T-helper 17 cell (primary cell): Measurements from ENCODE around the gene CHCHD6. TPM values are rescaled to one million over a fixed set of nuclear protein-coding genes. Genes with fewer than 3 reads are reported as not detected.

ENCODE experiments used
- ATAC-seq: fragments of 150-1000 bp; cut with Tn5 transposase; 2 replicates; pipeline ENCODE4 v1.10.0; 2021; ENCODE audit warnings: mild to moderate bottlenecking, moderate library complexity
- DNase-seq, 3 donors: peaks; one replicate each; pipeline versions ENCODE4 v3.0.0 to v3.0.0-alpha.2; 2020 to 2021
- H3K9me3 ChIP-seq: one replicate; pipeline ENCODE4 v1.7.0; 2013; ENCODE audit warnings: low read length, mild to moderate bottlenecking; ENCODE audit not compliant: control insufficient read depth, poor library complexity, severe bottlenecking
- H3K27ac Mint-ChIP-seq: one replicate; pipeline ENCODE4 v1.8.0; 2022; ENCODE audit warnings: mild to moderate bottlenecking, moderate library complexity, mixed read lengths
- H3K27me3 Mint-ChIP-seq: one replicate; pipeline ENCODE4 v1.8.0; 2022; ENCODE audit warnings: mixed read lengths
- H3K36me3 Mint-ChIP-seq: one replicate; pipeline ENCODE4 v1.8.0; 2022; ENCODE audit warnings: low read depth, mixed read lengths
- H3K4me1 Mint-ChIP-seq: one replicate; pipeline ENCODE4 v1.8.0; 2022; ENCODE audit warnings: mild to moderate bottlenecking, mixed read lengths
- H3K4me3 Mint-ChIP-seq: one replicate; pipeline ENCODE4 v1.8.0; 2022; ENCODE audit warnings: mild to moderate bottlenecking, moderate library complexity, mixed read lengths
- total RNA-seq, 4 donors: library from RNA in 2 of 4; stranded (reverse) in 2 of 4; gene quantifications; one replicate each; pipeline ENCODE4 v1.2.3 and lab custom pipeline; 2022 to 2026

The CHCHD6 gene
- total RNA-seq, 2 donors from 2014 or later, result 10.5 to 14.9 TPM

DNA sequence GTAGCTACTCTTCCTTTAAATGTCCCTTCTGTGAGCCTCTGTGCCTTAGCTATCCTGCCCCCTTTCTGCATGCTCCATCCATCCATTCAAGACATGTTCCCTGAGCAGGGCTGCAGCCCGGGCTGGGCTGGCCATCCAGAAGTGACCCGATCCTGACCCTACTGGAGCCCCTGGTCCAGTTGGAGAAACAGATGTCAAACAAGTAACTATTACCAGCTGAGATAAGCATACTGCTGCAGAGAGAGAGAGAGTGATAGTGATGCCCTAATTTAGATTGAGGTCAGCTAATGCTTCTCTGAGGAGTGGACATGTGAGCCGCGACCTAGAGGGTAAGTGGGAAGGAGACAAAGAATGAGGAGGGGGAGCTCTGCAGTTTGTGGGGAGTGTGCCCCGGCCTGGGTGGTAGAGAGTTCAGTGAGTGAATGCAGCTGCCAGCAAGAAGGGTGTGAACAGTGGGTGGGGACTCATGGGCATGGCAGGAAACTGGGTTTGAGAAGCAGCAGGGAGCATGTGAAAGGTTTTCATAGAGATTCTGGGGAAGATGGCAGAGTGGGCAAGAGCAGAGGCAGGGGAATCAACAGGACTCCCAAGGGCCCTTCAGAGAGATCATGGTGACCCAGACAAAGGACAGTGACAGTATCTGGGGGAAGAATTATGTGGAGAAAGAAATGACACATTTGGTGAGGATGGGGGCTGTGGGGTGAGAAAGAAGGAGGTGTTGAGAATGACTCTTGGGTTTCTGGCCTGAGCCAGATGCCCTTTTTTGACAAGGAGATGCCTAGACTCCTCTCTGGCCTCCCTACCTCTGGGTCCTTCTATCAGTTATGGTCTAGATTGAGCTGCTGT lies 44.9 kb downstream of the CHCHD6 start:
- Mint-ChIP-seq H3K36me3 (peaks cover 4% of the 10 kb centered on the region), H3K4me3 (no peak overlapping the region), H3K4me1 (peaks cover 18% of the 10 kb centered on the region), H3K27me3 (no peaks in the 10 kb centered on the region), H3K27ac (no peak overlapping the region)
- no peak for ATAC-seq
- no peaks in the 10 kb centered on the region for H3K9me3 ChIP-seq
- no peak for DNase-seq

DNA sequence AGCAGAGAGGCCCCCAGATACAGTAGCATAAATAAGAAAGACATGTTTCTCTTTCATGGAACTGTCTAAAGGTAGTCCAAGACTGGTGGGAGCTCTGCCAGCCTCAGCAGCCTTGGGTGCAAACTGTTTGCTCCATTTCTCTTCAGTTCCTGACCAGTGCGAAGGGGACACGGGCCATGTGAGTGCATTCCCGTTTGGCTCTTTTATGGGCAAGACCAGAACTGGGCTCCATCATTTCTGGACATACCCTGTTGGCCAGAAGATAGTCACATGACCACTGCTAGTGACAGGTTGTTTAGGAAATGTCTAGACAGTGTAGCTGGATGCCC lies 45.5 kb downstream of the CHCHD6 start:
- no peak overlapping the region for H3K27ac Mint-ChIP-seq
- DNase-seq (no peak), ATAC-seq (no peak)

DNA sequence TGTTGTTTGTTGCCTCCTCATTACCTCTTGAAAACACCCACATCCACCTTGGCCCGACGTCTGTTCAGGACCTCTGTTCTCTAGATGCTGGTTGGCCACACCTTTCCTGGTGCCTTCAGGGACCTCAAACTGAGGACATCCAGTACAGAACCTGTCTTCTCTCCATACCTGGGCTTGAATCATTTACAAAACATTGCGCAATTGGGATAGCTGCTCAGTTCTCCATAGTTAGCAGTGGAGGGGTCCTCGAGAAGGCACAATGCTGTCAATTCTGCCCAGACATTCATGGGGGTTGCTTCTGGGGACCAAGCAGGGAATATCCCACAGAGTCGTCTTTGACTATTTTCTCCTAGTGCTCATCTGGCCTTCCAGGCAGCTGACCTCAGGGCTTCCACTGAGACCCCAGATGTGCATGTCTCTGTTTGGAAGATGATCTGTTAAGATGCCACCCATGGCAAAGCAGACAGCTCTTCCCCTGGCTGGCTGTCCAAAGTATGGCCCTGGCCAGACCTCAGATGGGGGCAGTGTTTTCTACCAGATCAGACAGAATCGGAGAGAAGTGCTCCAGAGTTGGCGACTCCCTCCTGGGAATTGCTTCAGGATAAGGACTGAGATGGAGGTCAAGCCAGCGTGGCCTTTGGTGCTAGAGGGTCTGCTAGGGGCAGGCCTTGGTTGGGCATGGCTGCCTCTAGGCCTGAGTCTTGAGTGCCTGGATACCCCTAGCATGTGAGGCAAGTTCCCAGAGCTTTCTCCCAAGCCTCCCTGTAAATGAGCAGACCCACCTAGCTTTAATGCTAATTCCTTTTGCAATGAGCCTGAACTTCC lies 46.1 kb downstream of the CHCHD6 start:
- no peaks in the 10 kb centered on the region for H3K27me3 Mint-ChIP-seq
- no peak overlapping the region for H3K4me3 Mint-ChIP-seq
- no peak overlapping the region for H3K27ac Mint-ChIP-seq
- peaks cover 21% of the 10 kb centered on the region for H3K4me1 Mint-ChIP-seq
- H3K9me3 ChIP-seq, result no peaks in the 10 kb centered on the region
- ATAC-seq (no peak), DNase-seq (no peak)
- peaks cover 4% of the 10 kb centered on the region for H3K36me3 Mint-ChIP-seq

More for the DNA sequence above, 45.5 kb downstream of the CHCHD6 start:
- Mint-ChIP-seq H3K4me3 (no peak overlapping the region), H3K4me1 (peaks cover 18% of the 10 kb centered on the region), H3K36me3 (peaks cover 4% of the 10 kb centered on the region), H3K27me3 (no peaks in the 10 kb centered on the region)
- no peaks in the 10 kb centered on the region for H3K9me3 ChIP-seq

DNA sequence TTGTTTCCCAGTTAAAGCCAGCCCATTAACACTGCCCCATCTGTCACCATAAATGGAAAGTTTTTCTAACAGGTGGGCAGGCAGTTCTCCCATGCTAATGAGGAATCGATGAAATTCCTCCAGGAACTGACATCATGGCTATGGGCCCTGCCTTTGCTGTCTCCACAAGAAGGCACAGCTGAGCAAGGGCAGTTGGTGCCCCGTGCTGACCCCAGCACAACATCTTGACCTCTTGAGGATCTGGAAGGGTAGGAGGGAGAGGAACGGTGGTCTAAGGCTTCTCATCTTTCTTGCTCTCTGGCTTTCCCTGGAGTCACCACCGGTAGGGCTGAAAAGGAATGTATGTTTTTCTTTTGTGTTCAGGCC lies 46.7 kb downstream of the CHCHD6 start:
- Mint-ChIP-seq H3K27ac (peak overlapping the region; percentile 56), H3K4me1 (peaks cover 21% of the 10 kb centered on the region), H3K36me3 (peaks cover 4% of the 10 kb centered on the region), H3K4me3 (no peak overlapping the region), H3K27me3 (no peaks in the 10 kb centered on the region)
- H3K9me3 ChIP-seq, result no peaks in the 10 kb centered on the region
- DNase-seq, result no peak
- no peak for ATAC-seq

DNA sequence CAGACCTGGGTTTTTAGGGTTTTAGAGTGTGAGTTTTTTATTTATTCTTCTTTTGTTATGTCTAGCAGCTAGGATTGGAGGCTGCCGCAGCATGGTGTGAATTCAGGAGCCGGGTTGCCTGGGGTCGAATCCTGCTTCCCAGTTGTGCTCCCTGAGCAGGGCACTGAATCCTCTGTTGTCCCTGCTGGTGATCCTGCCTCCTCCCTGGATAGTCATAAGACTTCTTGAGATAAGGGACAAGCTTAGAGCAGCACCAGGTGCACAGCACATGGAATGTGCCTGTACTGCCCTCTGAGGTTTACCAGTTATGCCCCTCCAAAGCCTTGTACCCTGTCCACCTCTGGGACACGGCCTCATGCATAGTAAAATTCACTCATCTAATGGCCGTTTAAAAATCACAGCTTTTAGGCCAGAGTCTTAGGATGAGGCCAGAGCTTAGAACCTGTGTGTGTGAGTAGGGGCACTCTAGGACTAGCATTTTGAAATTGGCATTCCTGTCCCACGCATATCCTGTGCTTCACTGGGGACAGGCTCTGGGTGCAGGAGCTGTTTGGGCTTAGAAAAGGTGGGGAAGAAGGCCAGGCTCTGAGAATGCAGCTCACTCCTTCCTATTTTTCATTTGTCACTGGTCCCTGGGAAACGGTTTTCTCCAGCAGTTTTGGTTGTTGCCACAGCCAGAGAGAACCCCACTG lies 47.7 kb downstream of the CHCHD6 start:
- Mint-ChIP-seq H3K27me3 (no peaks in the 10 kb centered on the region), H3K4me3 (no peak overlapping the region), H3K4me1 (peaks cover 17% of the 10 kb centered on the region), H3K36me3 (peaks cover 4% of the 10 kb centered on the region), H3K27ac (peak overlapping the region; percentile 56)
- H3K9me3 ChIP-seq, result no peaks in the 10 kb centered on the region
- no peak for ATAC-seq
- DNase-seq, result no peak

DNA sequence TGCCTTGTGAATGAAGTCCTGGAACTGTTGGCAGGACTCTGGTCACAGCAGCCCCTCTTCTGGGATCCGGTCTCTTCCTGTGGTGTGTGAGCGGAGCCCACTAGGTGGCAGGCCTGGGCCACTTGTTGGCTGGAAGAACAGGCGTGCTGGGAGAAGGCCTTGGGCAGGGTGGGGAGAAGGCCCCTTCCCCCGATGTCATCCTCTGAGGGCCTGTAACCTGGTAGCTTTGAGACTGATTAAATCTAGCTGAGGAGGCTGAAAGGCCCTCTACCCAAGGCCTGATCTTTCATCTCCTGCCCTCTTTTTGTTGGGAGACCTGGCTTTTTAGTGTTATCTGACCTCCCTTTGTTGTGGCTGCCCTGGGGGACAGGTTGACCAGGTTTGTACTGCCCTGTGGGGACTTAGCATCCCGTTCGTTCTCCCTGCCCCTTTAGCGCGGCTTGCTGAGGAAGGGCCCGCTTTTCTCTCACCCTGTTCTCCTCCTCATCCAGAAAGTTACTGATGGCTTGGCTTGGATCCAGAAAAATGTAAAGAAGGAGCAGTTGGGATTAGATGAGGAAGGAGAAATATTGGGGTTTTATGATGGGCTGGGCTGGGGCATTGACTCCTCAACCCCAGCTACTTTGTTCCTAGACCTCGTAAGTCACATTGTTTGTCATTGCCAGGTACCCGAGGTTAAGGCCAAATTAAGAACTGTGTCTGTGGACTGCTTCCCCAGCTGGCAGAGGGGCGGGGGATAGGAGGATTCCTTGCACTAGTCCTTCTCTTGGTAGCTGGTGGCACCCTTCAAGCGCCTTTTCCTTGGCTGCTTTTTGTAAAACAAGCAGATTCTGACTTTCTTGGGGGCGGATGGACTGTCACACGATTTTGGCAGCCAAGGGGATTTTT lies 48.5 kb downstream of the CHCHD6 start:
- no peak overlapping the region for H3K27ac Mint-ChIP-seq
- ATAC-seq (peak; percentile 67), DNase-seq (peak in 1 of 3 donors; percentile 30)
- H3K4me1 Mint-ChIP-seq, result peaks cover 17% of the 10 kb centered on the region
- no peaks in the 10 kb centered on the region for H3K9me3 ChIP-seq
- H3K36me3 Mint-ChIP-seq, result peaks cover 4% of the 10 kb centered on the region
- H3K27me3 Mint-ChIP-seq, result no peaks in the 10 kb centered on the region
- no peak overlapping the region for H3K4me3 Mint-ChIP-seq

DNA sequence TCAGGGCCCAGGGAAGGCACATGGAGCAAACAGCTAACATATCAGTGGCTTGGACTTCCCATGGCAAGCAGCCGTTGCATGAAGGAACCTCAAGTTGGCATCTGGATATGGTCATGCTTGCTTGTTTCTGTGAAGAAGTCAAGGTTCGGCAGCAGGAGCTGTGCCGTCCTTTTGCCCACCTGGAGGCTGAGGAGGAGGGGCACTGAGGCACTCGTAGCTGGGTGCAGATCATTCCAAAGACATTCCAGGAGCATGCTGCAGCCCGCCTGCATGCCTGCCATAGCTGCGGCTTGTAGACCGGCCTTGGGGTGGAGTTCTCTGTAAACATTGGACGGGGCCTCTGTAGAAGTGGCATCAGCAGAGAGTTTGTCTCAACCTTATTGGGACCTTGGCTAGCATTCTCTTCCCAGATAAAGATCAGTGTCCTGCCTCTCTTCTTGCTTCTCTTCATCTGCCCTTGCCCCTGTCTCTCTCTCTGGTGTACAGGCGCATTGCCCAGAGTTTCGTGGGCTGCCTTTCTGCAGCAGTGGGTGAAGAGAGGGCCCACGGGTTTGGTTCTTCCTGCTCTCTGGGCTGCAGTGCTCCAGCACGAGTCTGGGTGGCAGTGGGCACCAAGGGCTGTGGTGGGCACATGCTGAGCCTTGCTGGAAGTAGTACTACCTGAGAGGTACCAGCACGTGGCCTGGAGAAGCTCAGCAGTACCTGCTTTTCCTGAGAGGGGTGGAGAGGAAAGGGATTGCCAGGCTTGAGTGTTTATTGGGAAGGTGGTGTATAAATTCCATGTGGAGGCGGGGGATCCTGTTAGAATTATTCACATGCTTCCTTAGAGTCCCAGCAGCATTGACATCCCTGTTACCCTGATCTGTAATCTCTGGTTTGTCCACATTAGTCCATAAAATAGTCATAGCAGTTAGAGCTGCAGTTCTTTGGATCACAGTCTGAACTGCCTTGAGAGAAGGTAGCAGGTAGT lies 49.4 kb downstream of the CHCHD6 start:
- Mint-ChIP-seq H3K36me3 (peaks cover 4% of the 10 kb centered on the region), H3K4me3 (no peak overlapping the region), H3K27ac (no peak overlapping the region), H3K4me1 (peaks cover 12% of the 10 kb centered on the region), H3K27me3 (no peaks in the 10 kb centered on the region)
- DNase-seq, result no peak
- H3K9me3 ChIP-seq, result no peaks in the 10 kb centered on the region
- ATAC-seq, result no peak

DNA sequence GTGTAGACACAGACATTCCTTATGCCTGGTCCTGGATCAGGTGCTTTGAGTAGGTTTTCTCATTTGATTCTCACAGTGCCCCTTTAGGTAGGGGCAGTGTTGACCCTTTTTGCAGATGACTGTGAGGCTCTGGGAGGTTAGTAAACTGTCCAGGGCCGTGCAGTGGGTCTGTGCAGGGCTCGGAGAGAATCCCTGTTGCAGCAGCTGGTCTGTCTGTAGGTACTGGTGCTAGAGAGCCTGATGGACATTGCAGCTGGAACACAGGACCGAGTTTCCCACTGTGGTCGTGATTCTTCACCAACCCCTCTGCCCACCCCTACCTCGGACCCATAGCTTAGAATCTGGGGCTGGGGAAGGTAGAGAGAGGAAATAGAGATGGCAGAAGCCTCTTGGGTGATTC lies 51.8 kb downstream of the CHCHD6 start:
- no peak for DNase-seq
- peaks cover 2% of the 10 kb centered on the region for H3K36me3 Mint-ChIP-seq
- no peaks in the 10 kb centered on the region for H3K27me3 Mint-ChIP-seq
- H3K27ac Mint-ChIP-seq, result no peak overlapping the region
- no peak for ATAC-seq
- no peaks in the 10 kb centered on the region for H3K9me3 ChIP-seq
- H3K4me3 Mint-ChIP-seq, result no peak overlapping the region
- H3K4me1 Mint-ChIP-seq, result peaks cover 8% of the 10 kb centered on the region

DNA sequence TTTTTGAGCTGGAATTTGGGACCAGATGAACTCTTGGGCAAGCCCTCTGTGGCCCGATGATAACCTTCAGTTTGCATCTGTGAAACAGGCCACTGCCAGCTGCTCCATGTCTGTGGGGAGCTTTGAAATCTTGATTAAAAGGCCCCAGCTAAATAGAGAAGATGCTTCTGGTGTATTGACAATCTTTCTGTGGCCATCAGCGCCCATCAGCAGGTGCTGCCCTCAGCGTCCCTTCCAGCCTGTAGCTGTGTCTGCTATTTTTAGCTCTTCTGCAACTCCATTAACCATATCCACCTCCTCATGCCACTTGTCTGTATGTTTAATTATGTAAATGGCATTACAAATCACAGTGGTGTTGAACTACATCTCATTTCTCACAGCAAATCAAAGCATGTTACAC lies 54.0 kb downstream of the CHCHD6 start:
- H3K36me3 Mint-ChIP-seq, result peaks cover 2% of the 10 kb centered on the region
- H3K4me3 Mint-ChIP-seq, result no peak overlapping the region
- peaks cover 8% of the 10 kb centered on the region for H3K4me1 Mint-ChIP-seq
- H3K27ac Mint-ChIP-seq, result no peak overlapping the region
- ATAC-seq (no peak), DNase-seq (no peak)
- H3K9me3 ChIP-seq, result no peaks in the 10 kb centered on the region
- no peaks in the 10 kb centered on the region for H3K27me3 Mint-ChIP-seq

DNA sequence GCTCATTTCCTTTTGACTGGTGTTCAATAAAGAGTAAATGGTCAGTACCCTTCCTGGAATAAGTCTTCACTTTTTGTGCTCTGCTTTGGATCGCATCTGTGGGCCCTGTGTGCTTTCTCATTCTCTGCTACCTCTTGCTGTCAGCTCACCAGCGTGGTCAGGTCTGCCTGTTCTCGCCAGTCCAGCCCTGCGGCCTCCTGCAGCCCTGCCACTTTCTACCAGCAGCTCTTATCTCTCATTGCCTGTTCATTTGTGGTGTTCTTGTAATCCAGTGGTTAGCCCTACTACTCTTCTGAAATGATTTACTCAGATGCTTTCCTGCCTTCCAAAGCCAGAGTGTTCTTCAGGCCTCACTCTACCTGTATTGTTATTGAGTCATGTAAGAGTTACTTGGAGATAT lies 54.8 kb downstream of the CHCHD6 start:
- Mint-ChIP-seq H3K36me3 (peaks cover 2% of the 10 kb centered on the region), H3K4me1 (peaks cover 8% of the 10 kb centered on the region), H3K27ac (no peak overlapping the region), H3K4me3 (no peak overlapping the region), H3K27me3 (no peaks in the 10 kb centered on the region)
- no peak for ATAC-seq
- DNase-seq, result no peak
- H3K9me3 ChIP-seq, result no peaks in the 10 kb centered on the region

DNA sequence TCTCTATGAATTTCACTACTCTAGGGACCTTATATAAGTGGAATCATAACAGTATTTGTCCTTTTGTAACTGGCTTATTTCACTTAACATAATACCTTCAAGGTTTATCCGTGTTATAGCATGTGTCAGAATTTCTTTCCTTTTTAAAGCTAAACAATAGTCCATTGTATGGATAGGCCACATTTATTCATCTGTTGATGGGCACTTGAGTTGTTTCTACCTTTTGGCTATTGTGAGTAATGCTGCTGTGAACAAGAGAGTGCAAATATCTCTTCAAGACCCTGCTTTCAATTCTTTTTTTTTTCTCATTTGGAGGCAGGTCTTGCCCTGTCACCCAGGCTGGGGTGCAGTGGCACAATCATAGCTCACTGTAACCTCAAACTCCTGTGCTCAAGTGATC lies 56.5 kb downstream of the CHCHD6 start:
- Mint-ChIP-seq H3K27ac (no peak overlapping the region), H3K27me3 (no peaks in the 10 kb centered on the region), H3K4me1 (peaks cover 6% of the 10 kb centered on the region), H3K36me3 (peaks cover 4% of the 10 kb centered on the region), H3K4me3 (no peak overlapping the region)
- H3K9me3 ChIP-seq, result no peaks in the 10 kb centered on the region
- DNase-seq (no peak), ATAC-seq (no peak)

DNA sequence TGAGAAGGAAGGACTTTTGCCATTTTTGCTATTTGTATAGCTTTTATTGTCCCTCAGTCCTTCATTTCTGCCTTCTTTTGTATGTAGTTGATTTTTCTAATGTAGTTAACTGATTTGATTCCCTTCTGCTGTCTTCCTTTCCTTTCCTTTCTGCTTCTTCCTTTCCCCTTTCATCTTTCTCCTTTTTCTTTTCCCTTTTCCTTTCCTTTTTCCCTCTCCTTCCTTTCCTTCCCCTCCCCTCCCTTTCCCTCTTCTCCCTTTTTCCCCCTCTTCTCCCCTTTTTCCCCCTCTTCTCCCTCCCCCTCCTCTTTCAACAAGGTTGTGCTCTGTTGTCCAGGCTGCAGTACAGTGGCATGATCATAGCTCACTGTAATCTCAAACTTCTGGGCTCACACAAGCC lies 59.0 kb downstream of the CHCHD6 start:
- no peaks in the 10 kb centered on the region for H3K27me3 Mint-ChIP-seq
- no peak overlapping the region for H3K4me3 Mint-ChIP-seq
- ATAC-seq, result no peak
- peaks cover 3% of the 10 kb centered on the region for H3K4me1 Mint-ChIP-seq
- DNase-seq, result no peak
- H3K36me3 Mint-ChIP-seq, result peaks cover 4% of the 10 kb centered on the region
- H3K27ac Mint-ChIP-seq, result no peak overlapping the region
- no peaks in the 10 kb centered on the region for H3K9me3 ChIP-seq
